Kidney (tissue), 14 donors: Measurements from ENCODE around the gene PHF19. TPM values are rescaled to one million over a fixed set of nuclear protein-coding genes. Genes with fewer than 3 reads are reported as not detected.
A peak's percentile ranks its signal among the peaks of the same experiment; 100 is the strongest.

Experiments used
- DNase-seq, 5 donors: peaks; one replicate each; pipeline ENCODE4 v3.0.0-alpha.2; 2013 to 2020
- FAIRE-seq: peaks from 2 replicates; lab custom pipeline; 2012; peaks lifted over from hg19 to GRCh38; lab: Jason Lieb, UNC
- H3K27ac ChIP-seq, 2 donors: one replicate each; pipeline ENCODE4 v1.7.0; 2013; ENCODE audit warnings: low read depth in 2 of 2, low read length in 2 of 2, inconsistent platforms in 1 of 2
- H3K27me3 ChIP-seq: one replicate; pipeline ENCODE4 v1.7.1; 2013; ENCODE audit warnings: low read length, inconsistent platforms; ENCODE audit not compliant: control insufficient read depth, insufficient read depth
- H3K36me3 ChIP-seq, 3 donors: one replicate each; pipeline versions ENCODE4 v1.7.0 to v1.7.1; 2013; ENCODE audit warnings: low read length in 3 of 3, control low read depth in 1 of 3, inconsistent platforms in 1 of 3; ENCODE audit not compliant: insufficient read depth in 3 of 3, control insufficient read depth in 2 of 3
- H3K4me1 ChIP-seq, 3 donors: one replicate each; pipeline versions ENCODE4 v1.7.0 to v1.7.1; 2013; ENCODE audit warnings: low read length in 3 of 3, inconsistent platforms in 1 of 3, low read depth in 1 of 3; ENCODE audit not compliant: control insufficient read depth in 2 of 3, insufficient read depth in 2 of 3
- H3K4me3 ChIP-seq, 3 donors: one replicate each; pipeline versions ENCODE4 v1.7.0 to v1.8.1; 2013; ENCODE audit warnings: low read length in 3 of 3, control low read depth in 1 of 3, inconsistent platforms in 1 of 3
- H3K9ac ChIP-seq, 3 donors: one replicate each; pipeline versions ENCODE4 v1.7.0 to v1.7.1; 2013; ENCODE audit warnings: low read length in 3 of 3, control low read depth in 1 of 3, inconsistent platforms in 1 of 3
- H3K9me3 ChIP-seq, 3 donors: one replicate each; pipeline versions ENCODE4 v1.7.0 to v1.7.1; 2013; ENCODE audit warnings: low read length in 3 of 3, control low read depth in 1 of 3, inconsistent platforms in 1 of 3; ENCODE audit not compliant: control insufficient read depth in 2 of 3, insufficient read depth in 1 of 3
- intact Hi-C: fragments of 100-400 bp; cut with DNase I; formaldehyde crosslinking; loops from one replicate; pipeline ENCODE4 v1.11.1; 2022
- polyA plus RNA-seq: library from polyadenylated mRNA; stranded (reverse); fragments of 350-450 nt; fragmentation: Illumina TruSeq; extraction: RNeasy Lipid Tissue Mini Kit (QIAGEN cat#74804); gene quantifications from one replicate; pipeline ENCODE4 v1.2.3, GENCODE V29; 2014; ENCODE audit warnings: low read depth, low replicate concordance; ENCODE audit not compliant: insufficient read depth
- total RNA-seq: library from RNA; stranded (reverse); fragmentation: NEBNext Ultra II Directional; extraction: Animal tissue kit (Norgen Biotek cat#: 25700); gene quantifications from one replicate; pipeline ENCODE4 v1.2.1, GENCODE V29; 2021
- TF ChIP-seq, protein P1 (sequence below): IDR thresholded peaks from 3 replicates; pipeline ENCODE4 v1.5.1; 2012; ENCODE audit warnings: mild to moderate bottlenecking, moderate library complexity, borderline replicate concordance; ENCODE audit not compliant: insufficient read depth; ENCODE audit errors: extremely low read depth
- donor health status: control.
- donor health status: control.
- donor health status: control.
- donor health status: control.
- donor health status: control.
- donor health status: DM: yes; HTN: yes; CAD: no.
- donor health status: Normal renal cell carcinoma (clear cell type).

PHF19 gene
- total and polyA plus RNA-seq, 2 donors from 2014 or later = 6.9 to 17.4 TPM

DNA sequence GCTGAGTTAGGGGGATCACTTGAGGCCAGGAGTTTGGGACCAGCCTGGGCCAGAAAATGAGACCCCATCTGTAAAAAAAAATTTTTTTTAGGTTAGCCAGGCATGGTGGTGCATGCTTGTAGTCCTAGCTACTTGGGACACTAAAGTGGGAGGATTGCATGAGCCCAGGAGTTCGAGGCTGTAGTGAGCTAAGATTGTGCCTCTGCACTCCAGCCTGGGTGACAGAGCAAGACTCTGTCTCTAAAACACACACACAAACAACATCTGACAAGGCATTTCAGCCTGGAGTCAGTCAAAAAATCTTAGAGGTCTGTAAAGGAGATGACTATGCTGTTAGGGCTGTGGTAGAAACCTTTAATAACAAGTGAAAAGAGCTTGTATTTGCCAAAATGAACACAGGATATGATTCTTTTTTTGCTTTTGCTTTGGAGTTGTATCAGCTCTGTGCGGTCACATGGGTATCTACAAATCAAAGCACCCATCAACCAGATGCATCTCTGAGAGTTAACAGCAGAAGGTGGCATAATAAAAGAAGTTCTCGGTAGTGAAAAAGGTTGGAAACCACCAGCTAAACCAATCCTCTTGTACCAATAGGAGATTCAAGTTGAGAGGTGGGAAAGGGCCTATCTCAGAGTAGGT is 30.6 kb downstream of the PHF19 start:
- H3K4me1 ChIP-seq = peaks cover 0 to 14% (median 14%) of the 10 kb centered on the region in 3 donors
- intact Hi-C loops = no loop called here
- H3K27me3 ChIP-seq = no peaks in the 10 kb centered on the region
- TF ChIP-seq, protein P1, sequence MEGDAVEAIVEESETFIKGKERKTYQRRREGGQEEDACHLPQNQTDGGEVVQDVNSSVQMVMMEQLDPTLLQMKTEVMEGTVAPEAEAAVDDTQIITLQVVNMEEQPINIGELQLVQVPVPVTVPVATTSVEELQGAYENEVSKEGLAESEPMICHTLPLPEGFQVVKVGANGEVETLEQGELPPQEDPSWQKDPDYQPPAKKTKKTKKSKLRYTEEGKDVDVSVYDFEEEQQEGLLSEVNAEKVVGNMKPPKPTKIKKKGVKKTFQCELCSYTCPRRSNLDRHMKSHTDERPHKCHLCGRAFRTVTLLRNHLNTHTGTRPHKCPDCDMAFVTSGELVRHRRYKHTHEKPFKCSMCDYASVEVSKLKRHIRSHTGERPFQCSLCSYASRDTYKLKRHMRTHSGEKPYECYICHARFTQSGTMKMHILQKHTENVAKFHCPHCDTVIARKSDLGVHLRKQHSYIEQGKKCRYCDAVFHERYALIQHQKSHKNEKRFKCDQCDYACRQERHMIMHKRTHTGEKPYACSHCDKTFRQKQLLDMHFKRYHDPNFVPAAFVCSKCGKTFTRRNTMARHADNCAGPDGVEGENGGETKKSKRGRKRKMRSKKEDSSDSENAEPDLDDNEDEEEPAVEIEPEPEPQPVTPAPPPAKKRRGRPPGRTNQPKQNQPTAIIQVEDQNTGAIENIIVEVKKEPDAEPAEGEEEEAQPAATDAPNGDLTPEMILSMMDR = no peak
- H3K4me3 ChIP-seq = no peak overlapping the region
- DNase-seq = no peak
- peaks cover 0 to 15% (median 2%) of the 10 kb centered on the region in 3 donors for H3K36me3 ChIP-seq
- H3K9me3 ChIP-seq = peaks cover 0 to 1% (median 0%) of the 10 kb centered on the region in 3 donors
- no peak for FAIRE-seq
- no peak overlapping the region for H3K9ac ChIP-seq
- no peak overlapping the region for H3K27ac ChIP-seq

DNA sequence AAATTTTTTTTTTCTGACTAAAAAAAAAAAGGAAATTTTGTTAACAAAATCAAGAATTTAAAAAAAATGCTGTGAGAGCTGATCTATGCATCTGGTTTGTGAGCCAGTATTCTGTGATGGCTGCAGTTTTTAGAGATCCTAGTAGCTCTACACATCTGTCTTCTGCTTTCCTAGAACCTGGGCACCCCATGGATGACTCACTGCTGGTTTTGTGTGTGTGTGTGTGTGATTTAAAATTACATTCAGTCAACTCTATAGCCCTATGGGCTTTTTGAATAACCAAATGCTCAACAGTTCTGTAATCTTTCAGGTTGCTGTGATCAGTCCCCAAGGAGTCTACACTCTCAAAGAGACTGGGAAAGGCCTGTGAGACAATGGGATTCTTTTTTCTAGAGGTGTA is 31.7 kb downstream of the PHF19 start:
- Histone ChIP-seq H3K27me3 (no peaks in the 10 kb centered on the region), H3K27ac (no peak overlapping the region), H3K4me3 (no peak overlapping the region), H3K9ac (no peak overlapping the region), H3K4me1 (peaks cover 0 to 15% (median 14%) of the 10 kb centered on the region in 3 donors), H3K36me3 (peaks cover 0 to 15% (median 0%) of the 10 kb centered on the region in 3 donors), H3K9me3 (peaks cover 0 to 1% (median 0%) of the 10 kb centered on the region in 3 donors)
- intact Hi-C loops = no loop called here
- DNase-seq = no peak
- TF ChIP-seq, protein P1 = no peak
- no peak for FAIRE-seq

- Histone ChIP-seq H3K27ac (peak within 1 kb of the TSS; percentile 88 to 97), H3K4me3 (peak within 1 kb of the TSS; percentile 83 to 95 (median 93)), H3K9ac (peak within 1 kb of the TSS; percentile 90 to 98 (median 95)), H3K27me3 (no peaks in the 10 kb centered on the region), H3K4me1 (peaks cover 0 to 20% (median 14%) of the 10 kb centered on the region in 3 donors), H3K9me3 (peaks cover 0 to 1% (median 0%) of the 10 kb centered on the region in 3 donors), H3K36me3 (peaks cover 0 to 15% (median 0%) of the 10 kb centered on the region in 3 donors)
- TF ChIP-seq, protein P1 = no peak
- intact Hi-C loops = no loop called here
- FAIRE-seq (no peak), DNase-seq (peak; percentile 97 to 100 (median 98))
Measured at GRCh38 chr9:120842685-120843485, 34.1 kb downstream of the PHF19 start, which contains the start of gene PSMD5. PSMD5 (minus strand) TSS chr9:120842922; CDS start chr9:120842909, 13 bp downstream.
